ENCODE data around the gene PTCD3. TPM values are rescaled to one million over a fixed set of nuclear protein-coding genes. Genes with fewer than 3 reads are reported as not detected.

Gene PTCD3
- total and polyA plus RNA-seq, 7 donors: 7.8 to 94.2 (median 44.9) TPM

- Histone ChIP-seq H3K27ac (no peak overlapping the region), H3K9me3 (no peaks in the 10 kb centered on the region), H3K27me3 (no peaks in the 10 kb centered on the region), H3K36me3 (peaks cover 33 to 98% (median 63%) of the 10 kb centered on the region in 4 donors), H3K4me1 (no peaks in the 10 kb centered on the region), H3K4me3 (no peak overlapping the region)
- 93 to 94% methylated on average over 4 of the region's 4 CpGs for WGBS, 2 donors
- no peak for DNase-seq
- intact Hi-C loops (cut with DNase I): no loop called here
- no peak for TF ChIP-seq EP300 (IDR thresholded peaks at IDR 0.05)
- TF ChIP-seq POLR2AphosphoS5 (IDR thresholded peaks at IDR 0.05): no peak
- no peak for TF ChIP-seq POLR2A (IDR thresholded peaks at IDR 0.05)
- TF ChIP-seq CTCF (IDR thresholded peaks at IDR 0.05): no peak
Observed at GRCh38 chr2:86158286-86158685, 52.3 kb downstream of the PTCD3 start.

DNA sequence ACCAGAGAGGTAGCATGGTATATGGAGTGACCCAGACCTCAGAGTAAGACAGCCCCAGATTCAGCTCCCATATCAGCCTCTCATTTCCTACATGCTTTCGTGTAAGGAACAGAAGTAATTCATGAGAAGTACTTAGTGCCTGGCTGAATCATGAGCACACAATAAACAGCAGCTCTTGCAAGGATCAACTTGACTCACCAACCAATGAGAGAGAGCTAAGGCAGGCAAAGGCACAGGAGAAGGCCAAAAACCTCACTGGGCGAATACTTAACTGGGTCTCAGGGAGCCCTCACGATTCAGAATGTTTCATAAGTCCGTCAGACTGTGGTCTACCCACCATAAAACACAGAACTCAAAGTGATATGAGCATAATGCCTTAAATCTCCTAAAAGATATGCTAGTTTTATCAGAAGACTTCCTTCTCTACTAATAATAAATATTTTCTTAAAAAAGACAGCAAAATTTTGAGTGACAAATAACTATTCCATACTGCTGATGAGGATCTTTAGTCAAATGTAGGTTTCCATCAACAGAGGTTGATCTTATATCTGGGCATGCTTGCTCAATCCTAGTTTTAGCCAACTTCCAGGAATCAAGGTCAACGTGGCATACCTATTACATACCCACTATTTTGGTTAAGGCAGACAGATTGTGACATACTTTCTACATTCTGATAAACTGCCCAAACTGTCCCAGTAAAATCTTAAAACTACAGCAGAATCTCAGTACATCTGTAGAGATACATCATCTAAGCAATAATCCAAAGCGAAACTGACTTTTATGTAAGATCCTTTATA, 54.3 kb downstream of the PTCD3 start:
- H3K9me3 ChIP-seq: no peaks in the 10 kb centered on the region
- peaks cover 37 to 98% (median 64%) of the 10 kb centered on the region in 4 donors for H3K36me3 ChIP-seq
- intact Hi-C loops (cut with DNase I): no loop called here

GRCh38 chr2:86170449-86170848, 64.4 kb downstream of the PTCD3 start:
- H3K27ac ChIP-seq: no peak overlapping the region
- no peak overlapping the region for H3K4me3 ChIP-seq
- intact Hi-C loops (cut with DNase I): no loop called here
- H3K9me3 ChIP-seq: no peaks in the 10 kb centered on the region
- WGBS, 2 donors: 91% methylated on average over 4 of the region's 4 CpGs
- no peak for DNase-seq
- TF ChIP-seq EP300 (IDR thresholded peaks at IDR 0.05): no peak
- no peak for TF ChIP-seq POLR2A (IDR thresholded peaks at IDR 0.05)
- TF ChIP-seq POLR2AphosphoS5 (IDR thresholded peaks at IDR 0.05): no peak
- no peak for TF ChIP-seq CTCF (IDR thresholded peaks at IDR 0.05)
- H3K36me3 ChIP-seq: peaks cover 0 to 77% (median 29%) of the 10 kb centered on the region in 4 donors
- H3K4me1 ChIP-seq: no peaks in the 10 kb centered on the region
- H3K27me3 ChIP-seq: no peaks in the 10 kb centered on the region

More for the DNA sequence above, 54.3 kb downstream of the PTCD3 start:
- Histone ChIP-seq H3K27me3 (no peaks in the 10 kb centered on the region), H3K4me1 (no peaks in the 10 kb centered on the region), H3K27ac (no peak overlapping the region), H3K4me3 (no peak overlapping the region)
- TF ChIP-seq POLR2AphosphoS5 (IDR thresholded peaks at IDR 0.05) (no peak), POLR2A (IDR thresholded peaks at IDR 0.05) (no peak), EP300 (IDR thresholded peaks at IDR 0.05) (no peak), CTCF (IDR thresholded peaks at IDR 0.05) (no peak)
- no peak for DNase-seq
- 92 to 94% methylated on average over 6 of the region's 6 CpGs for WGBS, 2 donors

- Histone ChIP-seq H3K9me3 (no peaks in the 10 kb centered on the region), H3K4me1 (no peaks in the 10 kb centered on the region), H3K36me3 (peaks cover 0 to 74% (median 23%) of the 10 kb centered on the region in 4 donors), H3K27me3 (no peaks in the 10 kb centered on the region), H3K27ac (no peak overlapping the region), H3K4me3 (no peak overlapping the region)
- intact Hi-C loops (cut with DNase I): no loop called here
- TF ChIP-seq CTCF (IDR thresholded peaks at IDR 0.05): no peak
- no peak for TF ChIP-seq POLR2AphosphoS5 (IDR thresholded peaks at IDR 0.05)
- no peak for TF ChIP-seq POLR2A (IDR thresholded peaks at IDR 0.05)
- no peak for TF ChIP-seq EP300 (IDR thresholded peaks at IDR 0.05)
- no peak for DNase-seq
- WGBS, 2 donors: 83 to 93% methylated on average over 3 of the region's 3 CpGs
Observed at GRCh38 chr2:86171295-86171694, 65.3 kb downstream of the PTCD3 start.
